HL-60 (cell line): ENCODE results near the gene HTR2B.
"Not testable (repeated sequence)": the region's sequence is repeated elsewhere in the genome, so short reads cannot be mapped to it uniquely, and the experiment has no call there.

Experiments
- DNase-seq, 2 experiments: peaks; one replicate each; pipeline ENCODE4 v3.0.0-alpha.2; 2010 to 2020; ENCODE audit warnings: low read depth in 1 of 2, low spot score in 1 of 2
- H3K27ac ChIP-seq: fragments of 250-450 bp; sonication (Bioruptor Pico); replicated peaks from 2 replicates; pipeline ENCODE4 v1.5.1; 2020; ENCODE audit warnings: mild to moderate bottlenecking, moderate library complexity
- H3K27me3 ChIP-seq: fragments of 250-450 bp; sonication (Bioruptor Pico); 2 replicates; pipeline ENCODE4 v1.5.1; 2021; ENCODE audit warnings: mild to moderate bottlenecking, moderate library complexity; ENCODE audit not compliant: insufficient read depth, poor library complexity, severe bottlenecking
- H3K4me3 ChIP-seq: replicated peaks from 2 replicates; pipeline ENCODE4 v1.5.1; 2011; ENCODE audit warnings: mild to moderate bottlenecking, control low read depth, low read length; ENCODE audit not compliant: insufficient read depth
- CTCF ChIP-seq: IDR thresholded peaks from one replicate; pipeline ENCODE4 v1.5.1; 2011; ENCODE audit warnings: low read length, control low read depth, inconsistent platforms; ENCODE audit not compliant: insufficient read depth
- GABPA ChIP-seq: IDR thresholded peaks from 2 replicates; pipeline ENCODE4 v1.6.1; 2012; ENCODE audit warnings: low read depth
- POLR2AphosphoS5 ChIP-seq: IDR thresholded peaks from 2 replicates; pipeline ENCODE4 v1.6.1; 2012; ENCODE audit warnings: low read depth
- REST ChIP-seq: IDR thresholded peaks from 2 replicates; pipeline ENCODE4 v1.6.1; 2012; ENCODE audit warnings: low read depth; ENCODE audit not compliant: insufficient replicate concordance
- SPI1 ChIP-seq: IDR thresholded peaks from 2 replicates; pipeline ENCODE4 v1.6.1; 2012; ENCODE audit warnings: low read depth, mild to moderate bottlenecking, borderline replicate concordance

The HTR2B gene

GRCh38 chr2:231069379-231070054, 55.3 kb downstream of the HTR2B start:
- DNase-seq, result no peak
- H3K4me3 ChIP-seq, result no peak overlapping the region
- no peaks in the 10 kb centered on the region for H3K27me3 ChIP-seq
- TF ChIP-seq SPI1 (no peak), CTCF (no peak), REST (no peak), POLR2AphosphoS5 (no peak), GABPA (no peak)
- no peak overlapping the region for H3K27ac ChIP-seq

DNA sequence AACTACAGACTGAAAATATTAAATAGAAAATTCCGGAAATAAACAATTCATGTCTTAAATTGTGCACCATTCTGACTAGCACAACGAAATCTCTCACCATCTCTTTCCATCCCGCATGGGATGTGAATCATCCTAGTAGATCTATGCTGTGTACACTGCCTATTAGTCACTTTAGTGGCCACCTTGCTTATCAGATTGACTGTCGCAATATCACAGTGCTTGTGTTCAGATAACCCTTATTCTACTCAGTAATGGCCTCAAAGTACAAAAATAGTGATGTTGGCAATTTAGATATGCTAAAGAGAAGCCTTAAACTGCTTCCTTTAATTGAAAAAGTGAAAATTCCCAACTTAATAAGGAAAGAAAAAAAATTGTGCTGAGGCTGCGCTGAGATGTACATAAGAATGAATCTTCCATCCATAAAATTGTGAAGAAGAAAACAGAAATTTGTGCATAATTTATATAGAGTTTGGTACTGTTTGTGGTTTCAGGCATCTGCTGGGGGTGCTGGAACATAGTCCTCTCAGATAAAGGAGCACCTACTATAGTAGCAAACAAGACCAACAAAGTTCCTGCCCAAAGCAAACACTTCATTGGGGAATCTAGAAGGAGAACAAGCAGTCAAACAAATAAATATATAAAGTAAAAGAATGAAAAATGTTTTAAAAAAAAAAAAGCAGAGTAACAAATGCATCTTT, 56.2 kb downstream of the HTR2B start:
- Histone ChIP-seq H3K27me3 (no peaks in the 10 kb centered on the region), H3K27ac (no peak overlapping the region), H3K4me3 (no peak overlapping the region)
- no peak for DNase-seq
- no peak for TF ChIP-seq GABPA
- no peak for TF ChIP-seq POLR2AphosphoS5
- TF ChIP-seq REST, result no peak
- no peak for TF ChIP-seq SPI1
- no peak for TF ChIP-seq CTCF

GRCh38 chr2:231067531-231067930, 57.3 kb downstream of the HTR2B start:
- H3K27me3 ChIP-seq, H3K27ac ChIP-seq, DNase-seq, H3K4me3 ChIP-seq: not testable (repeated sequence)

DNA sequence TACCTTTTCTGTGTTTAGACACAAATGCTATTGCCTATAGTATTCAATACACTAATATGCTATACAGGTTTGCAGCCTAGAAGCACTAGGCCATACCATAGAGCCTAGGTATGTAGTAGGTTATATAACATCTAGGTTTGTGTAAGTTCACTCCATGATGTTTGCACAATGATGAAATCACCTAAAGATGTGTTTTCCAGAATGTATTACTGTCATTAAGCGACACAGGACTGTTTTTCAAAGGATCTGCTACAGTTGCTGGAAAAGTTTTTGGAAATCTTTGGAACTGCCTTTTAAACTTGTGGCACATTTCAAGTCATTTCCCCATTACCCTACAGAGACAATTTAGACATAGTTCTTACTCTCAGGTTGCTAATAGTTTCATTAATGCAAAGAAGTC, 58.9 kb downstream of the HTR2B start:
- no peak for TF ChIP-seq SPI1
- TF ChIP-seq REST, result no peak
- no peak for TF ChIP-seq CTCF
- TF ChIP-seq GABPA, result no peak
- TF ChIP-seq POLR2AphosphoS5, result no peak
- no peaks in the 10 kb centered on the region for H3K27me3 ChIP-seq
- H3K27ac ChIP-seq, result no peak overlapping the region
- no peak for DNase-seq
- H3K4me3 ChIP-seq, result no peak overlapping the region
